Epidermal melanocyte (primary cell): ENCODE results near the gene FANCB.

Source experiments
- DNase-seq: peaks from one replicate; pipeline ENCODE4 v3.0.0; 2011; ENCODE audit warnings: low spot score; ENCODE audit not compliant: insufficient read length

Gene FANCB

DNA sequence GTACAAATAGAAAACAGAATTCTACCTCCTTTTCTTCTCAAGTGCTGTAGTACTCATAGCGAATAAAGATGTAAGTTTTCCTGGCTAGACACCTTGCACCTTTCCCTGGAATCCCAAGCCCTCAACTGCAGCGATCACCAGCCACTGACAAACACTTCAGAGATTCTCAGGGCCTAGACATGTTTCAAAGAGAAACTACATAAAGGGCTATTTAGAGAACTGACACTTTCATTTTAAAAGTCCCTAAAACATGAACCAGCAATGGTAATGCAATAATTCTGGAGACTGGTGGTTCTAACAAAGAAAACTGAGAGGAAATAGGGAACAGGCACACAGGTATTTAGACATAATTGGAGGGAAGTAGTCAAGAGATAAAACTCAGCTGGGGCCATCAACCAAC is 35.7 kb downstream of the FANCB start:
- no peak for DNase-seq

- DNase-seq: no peak
Measured at GRCh38 chrX:14832586-14832985, 40.3 kb downstream of the FANCB start.

- no peak for DNase-seq
Measured at GRCh38 chrX:14832151-14832550, 40.7 kb downstream of the FANCB start.

DNA sequence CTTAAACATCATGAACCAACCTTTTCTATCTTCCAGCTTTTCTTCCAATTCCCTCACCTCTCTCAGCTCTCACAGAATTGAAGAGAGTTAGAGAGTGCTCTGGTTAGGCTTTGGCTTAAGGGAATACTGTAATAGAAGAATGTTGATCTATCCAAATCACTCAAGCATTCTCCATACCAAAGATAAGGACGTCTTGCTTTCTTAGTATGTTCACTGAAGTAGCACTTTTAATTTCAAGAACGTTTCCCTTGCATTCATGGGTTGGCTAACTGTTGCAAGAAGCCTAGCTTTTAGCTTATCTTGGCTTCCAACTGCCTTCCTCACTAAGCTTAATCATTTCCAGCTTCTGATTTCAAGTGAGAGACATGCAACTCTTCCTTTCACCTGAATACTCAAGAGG is 43.2 kb downstream of the FANCB start:
- no peak for DNase-seq

- no peak for DNase-seq
Measured at GRCh38 chrX:14826319-14826718, 46.5 kb downstream of the FANCB start.

GRCh38 chrX:14825851-14826250 is 47.0 kb downstream of the FANCB start:
- no peak for DNase-seq

- no peak for DNase-seq
Measured at GRCh38 chrX:14819769-14820168, 53.1 kb downstream of the FANCB start.

GRCh38 chrX:14817571-14817970 is 55.3 kb downstream of the FANCB start:
- no peak for DNase-seq

- no peak for DNase-seq
Measured at GRCh38 chrX:14802943-14803710, 69.7 kb downstream of the FANCB start.

GRCh38 chrX:14801136-14801535 is 71.7 kb downstream of the FANCB start:
- no peak for DNase-seq

GRCh38 chrX:14798805-14799397 is 74.0 kb downstream of the FANCB start:
- no peak for DNase-seq
